GM21576 (cell line): ENCODE measurements around the gene NMRK2.
"Not testable (repeated sequence)": the region's sequence is repeated elsewhere in the genome, so short reads cannot be mapped to it uniquely, and the experiment has no call there.

Source experiments
- ATAC-seq: cut with Tn5 transposase; IDR thresholded peaks from one replicate; pipeline ENCODE4 v1.9.1; 2021; ENCODE audit warnings: mild to moderate bottlenecking, moderate library complexity; ENCODE audit not compliant: unreplicated experiment

The NMRK2 gene

DNA sequence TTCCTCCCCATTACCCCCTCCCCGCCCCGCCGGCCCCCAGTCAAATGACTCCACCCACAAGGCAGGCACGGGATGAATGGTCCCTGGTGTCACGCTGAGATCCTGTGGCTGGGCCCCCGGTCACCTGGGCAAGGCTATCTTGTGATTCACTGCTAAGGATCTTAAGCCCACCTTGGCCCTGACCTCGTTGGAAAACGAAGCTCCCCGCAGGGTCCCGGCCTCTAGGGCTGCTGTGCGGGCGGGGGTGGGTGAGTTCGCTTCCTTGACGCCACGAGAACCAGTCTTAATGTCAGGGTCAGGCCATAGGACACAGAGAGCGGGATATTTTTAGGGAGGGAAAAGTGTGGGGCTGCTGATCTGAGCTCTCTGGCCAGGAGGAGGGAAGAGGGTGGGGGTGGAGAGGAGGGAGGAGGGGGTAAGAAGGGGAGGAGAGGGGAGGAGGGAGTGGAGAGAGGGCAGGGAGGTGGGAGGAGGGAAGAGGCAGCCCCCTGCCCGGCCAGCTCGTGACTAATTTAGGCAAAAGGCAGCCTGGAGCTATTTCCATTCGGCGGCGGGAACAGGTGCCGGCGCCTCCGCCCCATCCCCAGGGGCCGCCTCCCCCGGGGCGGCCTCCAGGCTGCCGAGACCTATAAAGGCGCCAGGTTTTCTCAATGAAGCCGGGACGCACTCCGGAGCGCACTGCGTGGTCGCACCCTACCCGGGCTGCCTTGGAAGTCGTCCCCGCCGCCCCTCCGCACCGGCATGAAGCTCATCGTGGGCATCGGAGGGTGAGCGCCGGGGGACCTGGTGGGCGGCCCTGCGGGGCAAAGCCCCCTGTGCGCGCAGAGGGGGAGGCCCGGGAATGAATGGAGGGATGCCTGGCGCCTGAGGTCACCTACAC lies at the start of gene NMRK2:
Gene NMRK2 (plus strand): TSS at position 139 of the 880 bp plus-strand sequence. CDS start 603 bp downstream, at position 742.
- no peak for ATAC-seq

DNA sequence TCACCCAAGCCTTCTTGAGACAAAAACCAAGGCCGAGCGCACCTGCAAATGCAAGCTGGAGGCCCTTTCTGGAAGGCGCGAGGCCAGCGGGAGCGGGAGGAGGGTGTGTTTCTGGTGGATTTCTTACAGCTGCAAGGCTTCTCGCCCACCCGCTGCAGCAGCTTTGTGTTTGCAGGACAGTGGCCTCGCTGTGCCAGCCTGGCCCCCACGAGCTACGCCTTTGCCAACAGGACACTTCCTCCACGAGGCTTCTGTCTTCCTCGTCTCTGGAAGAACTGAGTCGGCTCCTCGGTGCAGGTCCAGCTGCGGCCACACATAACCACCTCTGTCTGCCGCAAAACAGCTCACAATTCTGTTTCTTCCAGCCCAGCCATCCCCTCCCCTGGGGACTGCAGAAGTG lies 42.3 kb upstream of the NMRK2 start:
- no peak for ATAC-seq

DNA sequence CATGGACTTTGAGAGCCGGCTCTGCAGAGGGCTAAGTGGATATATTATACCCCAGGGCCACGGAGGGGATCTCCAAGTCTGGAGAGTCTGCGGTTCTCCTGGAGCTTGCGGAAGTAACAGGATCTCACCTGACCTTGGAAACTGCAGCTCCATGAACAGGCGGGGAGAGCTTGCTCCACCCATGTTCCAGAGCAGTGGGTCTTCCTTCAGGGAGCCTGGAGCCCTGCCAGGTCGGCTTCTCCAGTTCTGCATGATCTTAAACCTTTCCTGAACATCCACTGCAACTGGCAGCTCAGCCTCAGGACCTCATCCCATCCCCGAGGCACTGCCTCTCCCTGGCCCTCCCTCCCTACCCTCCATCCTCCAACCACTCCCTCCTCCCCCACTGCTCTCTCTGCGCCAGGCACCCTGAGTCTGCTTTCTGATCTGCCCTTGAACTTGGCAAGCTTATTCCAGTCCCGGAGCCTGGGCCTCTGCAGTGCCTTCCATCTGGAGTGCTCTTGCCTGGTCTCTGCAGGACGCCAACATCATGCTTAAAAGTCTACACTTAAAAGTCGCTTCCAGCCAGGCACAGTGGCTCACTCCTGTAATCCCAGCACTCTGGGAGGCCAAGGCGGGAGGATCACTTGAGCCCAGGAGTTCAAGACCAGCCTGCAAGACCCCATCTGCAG lies 39.2 kb upstream of the NMRK2 start:
- no peak for ATAC-seq

DNA sequence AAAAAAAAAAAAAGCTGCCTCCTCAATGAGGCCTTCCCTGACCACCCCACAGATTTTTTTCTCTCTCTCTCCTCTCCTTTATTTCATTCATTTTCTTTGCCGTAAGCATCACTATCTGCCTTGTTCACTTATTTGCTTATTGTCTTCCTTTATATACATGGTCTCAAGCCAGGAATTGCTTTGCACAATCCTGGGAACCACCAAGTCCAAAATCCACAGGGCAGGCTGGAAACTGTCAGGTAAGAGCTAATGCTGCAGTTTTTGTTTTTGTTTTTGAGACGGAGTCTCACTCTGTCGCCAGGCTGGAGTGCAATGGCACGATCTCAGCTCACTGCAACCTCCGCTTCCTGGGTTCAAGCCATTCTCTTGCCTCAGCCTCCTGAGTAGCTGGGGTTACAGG lies 37.9 kb upstream of the NMRK2 start:
- ATAC-seq, result not testable (repeated sequence)

DNA sequence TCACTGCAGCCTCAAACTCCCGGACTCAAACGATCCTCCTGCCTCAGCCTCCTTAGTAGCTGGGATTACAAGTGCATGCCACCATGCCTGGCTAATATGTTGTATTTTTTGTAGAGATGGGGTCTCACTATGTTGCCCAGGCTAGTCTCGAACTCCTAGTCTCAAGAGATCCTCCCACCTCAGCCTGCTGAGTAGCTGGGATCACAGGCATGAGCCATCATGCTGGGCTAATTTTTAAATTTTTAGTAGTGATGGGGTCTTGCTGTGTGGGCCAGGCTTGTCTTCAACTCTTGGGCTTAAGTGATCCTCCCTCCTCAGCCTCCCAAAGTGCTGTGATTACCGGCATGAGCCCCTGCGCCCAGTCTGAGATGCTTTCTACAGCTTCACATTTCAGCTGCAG lies 37.1 kb upstream of the NMRK2 start:
- no peak for ATAC-seq

GRCh38 chr19:3897936-3898335 lies 34.9 kb upstream of the NMRK2 start:
- ATAC-seq, result no peak

DNA sequence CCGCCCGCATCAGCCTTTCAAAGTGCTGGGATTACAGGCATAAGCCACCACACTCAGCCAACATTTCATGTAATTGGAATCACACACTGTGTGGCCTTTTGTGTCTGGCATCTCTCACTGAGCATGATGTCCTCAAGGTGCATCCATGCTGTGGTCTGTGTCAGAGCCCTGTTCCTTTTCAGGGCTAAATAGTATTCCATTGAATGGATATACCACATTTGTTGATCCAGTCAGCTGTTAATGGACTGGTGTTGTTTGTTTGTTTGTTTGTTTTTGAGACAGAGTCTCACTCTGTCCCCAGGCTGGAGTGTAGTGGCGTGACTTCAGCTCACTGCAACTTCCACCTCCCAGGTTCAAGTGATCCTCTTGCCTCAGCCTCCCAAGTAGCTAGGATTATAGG lies 34.4 kb upstream of the NMRK2 start:
- no peak for ATAC-seq

DNA sequence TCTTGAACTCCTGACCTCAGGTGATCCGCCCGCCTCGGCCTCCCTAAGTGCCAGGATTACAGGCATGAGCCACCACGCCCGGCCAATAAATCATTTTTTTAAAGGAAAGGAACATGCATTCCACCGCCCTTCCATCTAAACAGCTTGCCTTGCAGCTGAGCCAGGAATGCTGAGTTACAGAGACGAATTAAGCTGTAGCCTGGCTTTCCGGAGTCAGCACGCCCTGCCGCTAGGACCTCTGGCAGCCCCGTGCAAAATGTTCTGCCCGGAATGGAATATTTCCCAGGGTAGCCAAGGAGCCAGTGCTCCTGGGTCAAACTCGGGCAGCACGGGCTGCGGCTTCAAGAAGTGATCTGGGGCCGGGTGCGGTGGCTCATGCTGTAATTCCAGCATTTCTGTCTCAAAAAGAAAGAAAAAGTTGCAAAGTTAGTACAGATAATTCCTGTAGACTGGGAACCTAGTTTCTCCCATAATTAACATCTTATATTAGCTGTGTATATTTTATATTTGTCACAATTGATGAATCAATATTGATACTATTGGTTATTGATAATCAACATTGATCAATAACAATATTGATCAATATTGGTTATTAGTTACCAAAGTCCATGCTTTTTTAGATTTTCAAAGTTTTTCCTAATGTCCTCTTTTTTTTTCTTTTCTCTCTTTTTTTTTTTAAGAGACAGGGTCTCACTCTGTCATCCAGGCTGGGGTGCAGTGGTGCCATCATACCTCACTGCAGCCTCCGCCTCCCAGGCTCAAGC lies 33.2 kb upstream of the NMRK2 start:
- no peak for ATAC-seq

DNA sequence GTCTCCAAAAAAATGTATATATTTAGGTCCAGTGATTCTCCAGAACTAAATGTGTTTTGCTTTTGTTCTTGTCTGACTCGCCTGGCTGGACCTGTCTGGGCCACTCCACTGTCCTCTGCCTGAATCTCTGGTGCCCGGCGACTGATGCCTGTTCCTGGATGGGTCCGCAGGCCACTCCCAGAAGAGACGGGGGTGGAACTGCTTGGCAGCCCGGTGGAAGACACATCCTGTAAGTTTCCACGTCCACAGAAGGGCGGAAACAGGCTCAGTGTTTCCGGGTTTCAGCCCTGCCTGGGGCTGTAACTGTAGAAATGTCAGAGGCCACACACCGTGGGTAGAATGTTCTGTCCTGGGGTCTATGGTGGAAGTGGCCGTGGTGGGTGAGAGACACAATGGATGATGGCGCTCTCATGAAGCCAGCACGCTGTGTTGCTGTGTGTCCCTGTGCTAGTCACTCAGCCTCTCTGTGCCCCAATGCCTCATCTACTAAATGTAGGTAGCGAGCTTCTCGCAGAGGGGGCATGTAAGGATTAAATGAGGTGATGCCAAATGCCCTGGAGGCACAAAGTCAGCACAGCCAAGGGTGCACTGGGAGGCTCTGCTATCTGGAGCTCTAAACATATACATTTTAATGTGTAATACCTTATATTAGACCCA lies 30.4 kb upstream of the NMRK2 start:
- no peak for ATAC-seq

DNA sequence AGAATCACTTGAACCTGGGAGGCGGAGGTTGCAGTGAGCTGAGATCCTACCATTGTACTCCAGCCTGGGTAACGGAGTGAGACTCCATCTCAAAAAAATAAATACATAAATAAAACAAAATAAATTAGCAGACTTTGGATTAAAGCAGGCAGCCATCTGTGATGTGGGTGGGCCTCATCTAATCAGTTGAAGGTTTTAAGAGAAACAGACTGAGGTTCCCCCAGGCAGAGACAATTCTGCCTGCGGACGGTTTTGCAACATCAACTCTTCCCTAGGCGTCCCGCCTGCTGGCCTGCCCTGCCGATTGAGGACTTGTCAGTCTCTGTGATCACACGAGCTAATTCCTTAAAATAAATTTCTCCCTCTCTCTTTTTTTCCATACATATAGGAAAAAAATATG lies 28.6 kb upstream of the NMRK2 start:
- no peak for ATAC-seq

DNA sequence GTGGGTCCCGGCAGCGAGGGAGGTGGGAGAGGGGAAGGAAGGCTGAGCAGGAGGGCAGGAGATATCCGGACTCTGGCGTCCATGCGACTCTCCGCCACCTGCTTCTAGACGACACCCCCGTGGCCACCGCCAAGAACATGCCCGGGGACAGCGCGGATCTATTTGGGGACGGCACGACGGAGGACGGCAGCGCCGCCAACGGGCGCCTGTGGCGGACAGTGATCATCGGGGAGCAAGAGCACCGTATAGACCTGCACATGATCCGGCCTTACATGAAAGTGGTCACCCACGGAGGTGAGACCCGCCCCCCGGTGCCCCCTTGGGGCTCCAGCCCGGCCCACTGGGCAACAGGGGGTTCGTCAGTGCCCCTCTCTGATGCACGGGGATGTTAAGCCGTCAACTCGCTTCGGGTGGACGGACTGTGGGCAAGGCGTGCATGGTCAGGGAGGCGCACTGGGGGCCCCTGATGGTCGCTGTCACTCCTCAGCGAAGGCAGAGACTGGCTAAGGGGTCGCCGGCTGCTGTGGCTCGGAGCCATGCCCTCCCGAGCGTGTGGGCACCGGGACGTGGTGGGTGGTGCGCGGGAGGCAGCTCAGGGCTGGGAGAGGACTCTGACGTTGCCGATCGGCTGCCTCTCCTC lies 25.1 kb upstream of the NMRK2 start:
- ATAC-seq, result no peak

DNA sequence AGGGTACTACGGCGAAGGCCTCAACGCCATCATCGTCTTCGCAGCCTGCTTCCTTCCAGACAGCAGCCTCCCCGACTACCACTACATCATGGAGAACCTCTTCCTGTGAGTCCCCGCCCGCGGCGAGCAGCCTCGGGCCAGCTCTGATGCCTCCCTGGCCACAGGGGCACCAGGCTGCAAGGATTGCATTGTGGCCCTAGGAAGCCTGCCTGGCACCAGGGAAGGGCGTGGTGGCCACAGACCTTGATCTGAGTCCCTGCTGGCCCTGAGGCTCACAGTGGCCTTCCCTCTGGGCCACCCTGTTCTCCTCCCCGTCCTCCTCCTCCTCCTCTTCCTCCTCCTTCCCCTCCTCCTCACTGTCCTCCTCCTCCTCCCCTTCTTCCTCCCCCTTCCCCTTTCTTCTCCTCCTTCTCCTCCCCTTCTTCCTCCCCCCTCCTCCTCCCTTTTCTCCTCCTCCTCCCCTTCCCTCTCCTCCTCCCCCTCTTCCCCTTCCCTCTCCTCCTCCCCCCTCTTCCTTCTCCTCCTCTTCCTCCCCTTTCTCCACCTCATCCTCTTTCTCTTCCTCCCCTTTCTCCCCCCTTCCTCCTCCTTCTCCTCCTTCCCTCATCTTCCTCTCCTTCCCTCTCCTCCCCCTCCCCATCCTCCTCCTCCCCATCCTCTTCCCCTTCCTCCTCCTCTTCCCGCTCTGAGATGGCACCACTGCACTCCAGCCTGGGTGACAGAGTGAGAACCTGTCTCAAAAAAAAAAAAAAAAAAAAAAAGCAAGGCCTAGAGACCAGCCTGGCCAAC lies 24.4 kb upstream of the NMRK2 start:
- ATAC-seq, result no peak

- no peak for ATAC-seq
These were observed 22.8 kb upstream of the NMRK2 start for GRCh38 chr19:3910105-3910504.

DNA sequence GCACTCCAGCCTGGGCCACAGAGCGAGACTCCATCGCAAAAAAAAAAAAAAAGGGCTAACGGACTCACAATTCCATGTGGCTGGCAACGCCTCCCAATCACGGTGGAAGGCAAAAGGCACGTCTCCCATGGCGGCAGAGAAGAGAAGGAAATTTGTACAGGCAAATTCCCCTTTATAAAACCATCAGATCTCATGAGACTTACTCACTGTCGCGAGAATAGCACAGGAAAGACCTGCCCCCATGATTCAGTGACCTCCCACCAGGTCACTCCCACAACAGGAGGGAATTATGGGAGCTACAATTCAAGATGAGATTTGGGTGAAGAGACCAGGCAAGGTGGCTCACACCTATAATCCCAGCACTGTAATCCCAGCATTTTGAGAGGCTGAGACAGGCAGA lies 18.7 kb upstream of the NMRK2 start:
- ATAC-seq, result no peak

GRCh38 chr19:3916033-3916432 lies 16.8 kb upstream of the NMRK2 start:
- no peak for ATAC-seq

GRCh38 chr19:3919793-3920192 lies 13.1 kb upstream of the NMRK2 start:
- no peak for ATAC-seq

- ATAC-seq, result no peak
These were observed 9.6 kb upstream of the NMRK2 start for GRCh38 chr19:3923096-3923758.

DNA sequence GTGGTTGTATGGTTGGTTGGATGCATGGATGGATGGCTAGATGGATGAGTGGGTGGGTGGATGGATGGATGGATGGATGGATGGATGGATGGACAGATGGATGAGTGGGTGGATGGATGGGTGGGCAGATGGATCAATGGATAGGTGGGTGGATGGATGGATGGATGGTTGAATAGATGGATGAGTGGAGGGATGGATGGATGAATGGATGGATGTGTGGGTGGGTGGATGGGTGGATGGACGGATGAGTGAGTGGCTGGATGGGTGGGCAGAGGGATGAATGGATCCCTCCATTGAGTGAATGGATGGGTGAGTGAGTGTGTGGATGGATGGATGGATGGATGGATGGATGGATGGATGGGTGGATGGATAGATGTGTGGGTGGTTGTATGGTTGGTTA lies 9.0 kb upstream of the NMRK2 start:
- no peak for ATAC-seq

- no peak for ATAC-seq
These were observed 1.8 kb upstream of the NMRK2 start for GRCh38 chr19:3931041-3931440.
